IPS-15b (cell line): ENCODE data around the gene PIK3R5.

Experiments used
- H3K27me3 ChIP-seq: one replicate; pipeline ENCODE4 v1.6.1; 2013; ENCODE audit warnings: low read length; ENCODE audit not compliant: control insufficient read depth, insufficient read depth
- H3K36me3 ChIP-seq: one replicate; pipeline ENCODE4 v1.6.1; 2013; ENCODE audit warnings: low read length; ENCODE audit not compliant: control insufficient read depth, insufficient read depth
- H3K4me1 ChIP-seq: one replicate; pipeline ENCODE4 v1.6.1; 2013; ENCODE audit warnings: mild to moderate bottlenecking, low read length; ENCODE audit not compliant: control insufficient read depth, insufficient read depth
- H3K4me3 ChIP-seq: one replicate; pipeline ENCODE4 v1.5.1; 2013; ENCODE audit warnings: low read depth, low read length
- H3K9ac ChIP-seq: one replicate; pipeline ENCODE4 v1.6.1; 2013; ENCODE audit warnings: low read depth, mild to moderate bottlenecking, low read length
- H3K9me3 ChIP-seq: one replicate; pipeline ENCODE4 v1.6.1; 2013; ENCODE audit warnings: mild to moderate bottlenecking, low read length; ENCODE audit not compliant: control insufficient read depth, insufficient read depth

PIK3R5 gene

DNA sequence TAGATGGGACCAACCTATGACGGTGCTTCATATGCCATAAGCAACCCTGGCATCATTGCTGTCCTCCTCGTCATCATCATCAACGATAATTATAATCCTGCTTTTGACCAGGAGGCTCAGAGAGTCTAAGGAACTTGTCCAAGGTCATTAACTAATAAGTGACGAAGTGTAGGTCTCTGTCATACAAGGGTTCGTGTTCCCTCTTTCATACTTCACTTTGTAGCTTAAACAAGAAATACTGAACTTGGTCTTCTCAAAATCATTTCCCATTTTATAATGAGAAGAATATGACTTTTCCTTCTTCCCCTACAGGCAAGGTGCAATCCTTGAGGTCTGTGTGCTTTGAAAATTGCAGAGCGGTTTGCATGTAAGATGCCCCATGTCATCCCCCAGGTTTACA lies 66.9 kb downstream of the PIK3R5 start:
- Histone ChIP-seq H3K27me3 (no peaks in the 10 kb centered on the region), H3K36me3 (no peaks in the 10 kb centered on the region), H3K9me3 (no peaks in the 10 kb centered on the region), H3K4me3 (no peak overlapping the region), H3K4me1 (peaks cover 3% of the 10 kb centered on the region), H3K9ac (no peak overlapping the region)

DNA sequence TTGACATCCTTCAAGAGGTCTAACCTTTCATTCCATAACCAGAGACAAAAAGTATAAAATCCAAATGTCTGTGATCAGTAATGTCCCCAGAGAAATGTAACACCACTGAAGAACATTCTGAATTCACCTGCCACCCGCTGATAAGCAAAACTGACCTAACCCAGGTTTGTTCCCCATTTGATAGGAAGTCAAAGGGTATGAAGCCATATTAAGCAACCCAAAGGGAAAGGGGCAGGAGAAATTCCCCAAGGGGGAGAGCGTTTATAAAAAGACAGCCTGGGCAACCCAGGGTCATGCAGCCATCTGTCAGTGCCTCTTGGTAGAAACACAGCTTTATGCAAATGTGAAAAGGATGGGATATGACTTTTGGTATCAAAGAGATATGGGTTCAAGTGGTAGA lies 67.4 kb downstream of the PIK3R5 start:
- H3K4me3 ChIP-seq, result no peak overlapping the region
- no peaks in the 10 kb centered on the region for H3K36me3 ChIP-seq
- no peaks in the 10 kb centered on the region for H3K9me3 ChIP-seq
- H3K4me1 ChIP-seq, result peaks cover 3% of the 10 kb centered on the region
- no peak overlapping the region for H3K9ac ChIP-seq
- no peaks in the 10 kb centered on the region for H3K27me3 ChIP-seq

DNA sequence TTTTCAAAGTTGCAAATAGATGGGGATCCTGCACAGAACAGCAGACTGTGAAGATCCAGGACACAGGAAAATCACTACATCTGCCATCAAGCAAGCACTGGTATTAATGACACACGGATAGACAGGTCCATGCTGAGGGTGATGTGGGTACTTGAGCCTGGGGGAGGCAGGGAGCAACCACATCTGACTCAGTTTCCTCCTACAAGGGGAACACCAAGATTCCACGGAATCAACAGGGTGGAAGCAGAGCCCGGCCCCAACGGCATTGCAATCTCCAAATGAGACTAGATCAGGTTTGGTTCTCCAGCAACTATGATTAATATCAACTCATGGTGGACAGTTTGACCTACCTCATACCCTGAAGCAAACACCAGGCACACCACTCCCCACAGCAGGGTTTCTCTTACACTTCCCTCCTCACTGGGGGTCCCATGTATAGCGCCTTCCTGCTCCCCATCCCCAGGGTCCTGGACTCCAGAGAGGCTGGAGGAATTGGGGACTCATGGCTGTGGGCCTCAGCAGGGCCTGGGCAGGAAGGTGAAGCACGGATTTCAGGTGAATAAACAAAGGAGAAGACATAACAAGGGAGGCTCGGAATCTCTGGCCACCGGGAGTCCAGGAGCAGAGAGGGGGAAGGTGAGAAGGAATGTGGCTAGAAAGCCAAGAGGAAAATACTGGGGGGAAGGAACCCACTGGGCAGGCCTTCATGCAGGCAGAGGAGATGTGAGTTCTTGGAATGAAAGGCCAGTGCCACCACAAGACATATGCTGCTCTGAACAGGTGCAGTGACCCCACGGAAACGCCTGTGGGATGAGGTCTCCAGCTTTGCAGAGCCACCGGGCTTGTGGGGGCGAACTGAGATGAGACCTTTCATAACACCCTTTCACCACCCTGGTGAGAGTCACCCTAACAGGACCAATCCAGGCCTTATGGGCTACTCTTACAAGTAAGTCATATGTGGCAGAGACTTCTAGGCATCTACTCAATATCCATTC lies 68.6 kb downstream of the PIK3R5 start:
- no peaks in the 10 kb centered on the region for H3K9me3 ChIP-seq
- H3K4me3 ChIP-seq, result no peak overlapping the region
- H3K9ac ChIP-seq, result no peak overlapping the region
- H3K4me1 ChIP-seq, result peaks cover 3% of the 10 kb centered on the region
- no peaks in the 10 kb centered on the region for H3K36me3 ChIP-seq
- no peaks in the 10 kb centered on the region for H3K27me3 ChIP-seq

DNA sequence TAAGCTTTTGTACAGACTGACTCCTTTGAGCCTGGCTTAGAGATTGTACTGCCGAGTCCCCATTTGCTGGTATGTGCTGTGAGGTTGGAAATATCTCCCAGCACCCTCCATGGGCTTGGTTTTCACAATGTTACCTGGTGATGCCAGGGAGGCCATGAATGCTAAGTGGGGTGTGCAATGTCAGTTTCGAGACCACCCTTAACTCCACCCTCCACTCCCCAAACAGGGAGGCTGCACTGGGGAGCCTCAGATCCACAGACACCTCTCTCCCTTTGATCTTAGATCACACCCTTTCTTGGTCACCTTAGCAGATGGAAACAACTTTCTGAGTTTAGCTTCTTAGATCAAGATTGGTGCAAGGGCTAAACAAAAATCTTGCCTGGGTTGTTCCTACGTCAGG lies 69.4 kb downstream of the PIK3R5 start:
- H3K27me3 ChIP-seq, result no peaks in the 10 kb centered on the region
- no peak overlapping the region for H3K4me3 ChIP-seq
- H3K4me1 ChIP-seq, result peaks cover 3% of the 10 kb centered on the region
- no peaks in the 10 kb centered on the region for H3K9me3 ChIP-seq
- no peaks in the 10 kb centered on the region for H3K36me3 ChIP-seq
- H3K9ac ChIP-seq, result no peak overlapping the region

DNA sequence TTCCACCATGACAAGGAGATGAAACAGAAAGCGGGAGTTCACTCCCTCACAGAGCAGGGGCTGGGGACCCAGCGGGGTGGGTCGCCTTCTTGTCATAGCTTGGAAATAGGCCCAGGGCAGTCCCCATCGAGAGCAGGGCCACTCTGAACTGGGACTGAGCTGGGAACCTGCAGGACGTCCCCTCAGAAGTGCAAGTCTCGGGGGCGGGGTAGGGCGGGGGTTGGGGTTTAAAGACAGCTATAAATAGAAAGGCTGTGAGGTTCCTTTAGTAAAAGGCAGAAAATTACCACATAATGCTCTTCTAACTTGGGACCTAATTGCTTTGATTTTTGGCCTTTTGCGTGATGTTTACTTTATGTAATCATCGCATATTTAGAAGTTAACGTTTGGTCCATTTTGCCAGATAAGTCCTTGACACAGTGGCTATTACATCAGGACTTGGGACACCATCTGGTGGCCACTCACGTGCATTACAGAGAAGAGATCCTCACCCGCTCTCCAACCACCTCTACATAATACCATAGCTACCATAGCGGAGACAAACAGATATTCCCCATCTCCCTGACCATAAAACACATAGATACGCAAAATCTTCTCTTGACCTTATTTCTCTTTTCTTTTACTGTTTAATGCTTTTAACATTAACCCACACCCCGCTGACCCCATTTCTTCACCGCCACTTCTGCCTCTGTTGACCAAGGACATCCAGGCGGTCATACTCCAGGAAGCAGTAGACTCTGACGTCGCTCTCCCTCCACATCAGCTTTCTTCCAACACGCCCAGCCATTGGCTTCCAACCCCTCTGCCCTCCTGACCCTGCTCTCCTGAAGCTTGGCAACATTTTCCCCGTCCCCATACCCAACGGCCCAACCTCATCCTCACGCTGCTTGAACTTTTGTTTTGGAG lies 70.6 kb downstream of the PIK3R5 start:
- peak overlapping the region; percentile 51 for H3K4me3 ChIP-seq

DNA sequence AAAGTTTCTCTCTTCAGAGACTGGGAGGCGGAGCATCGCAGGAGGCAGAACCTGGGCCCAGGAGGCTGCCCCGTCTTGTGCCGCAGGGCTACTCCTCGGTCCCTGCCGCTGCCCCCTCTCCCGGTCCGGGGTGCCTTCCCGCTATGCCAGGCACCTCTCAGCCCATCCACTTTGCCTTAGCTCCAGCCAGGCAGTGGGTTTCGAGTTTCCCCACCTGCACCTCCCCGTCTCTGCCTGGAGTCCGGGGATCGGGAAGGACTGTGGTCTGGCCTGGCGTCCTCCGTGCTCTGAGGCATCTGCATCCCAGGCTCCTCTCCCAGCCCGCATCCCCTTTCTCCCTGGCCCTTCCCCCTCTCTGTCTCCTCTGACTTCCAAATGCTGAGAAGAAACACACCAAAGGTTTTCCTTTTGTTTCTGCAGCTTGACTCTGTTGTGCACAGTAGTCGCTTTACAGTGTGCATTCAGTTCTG lies 71.3 kb downstream of the PIK3R5 start:
- Histone ChIP-seq H3K27me3 (no peaks in the 10 kb centered on the region), H3K9me3 (no peaks in the 10 kb centered on the region), H3K9ac (peak overlapping the region; percentile 3), H3K4me1 (peaks cover 3% of the 10 kb centered on the region), H3K36me3 (no peaks in the 10 kb centered on the region), H3K4me3 (peak overlapping the region; percentile 51)

More for the DNA sequence above, 70.6 kb downstream of the PIK3R5 start:
- Histone ChIP-seq H3K27me3 (no peaks in the 10 kb centered on the region), H3K4me1 (peaks cover 3% of the 10 kb centered on the region), H3K9ac (no peak overlapping the region), H3K36me3 (no peaks in the 10 kb centered on the region), H3K9me3 (no peaks in the 10 kb centered on the region)

DNA sequence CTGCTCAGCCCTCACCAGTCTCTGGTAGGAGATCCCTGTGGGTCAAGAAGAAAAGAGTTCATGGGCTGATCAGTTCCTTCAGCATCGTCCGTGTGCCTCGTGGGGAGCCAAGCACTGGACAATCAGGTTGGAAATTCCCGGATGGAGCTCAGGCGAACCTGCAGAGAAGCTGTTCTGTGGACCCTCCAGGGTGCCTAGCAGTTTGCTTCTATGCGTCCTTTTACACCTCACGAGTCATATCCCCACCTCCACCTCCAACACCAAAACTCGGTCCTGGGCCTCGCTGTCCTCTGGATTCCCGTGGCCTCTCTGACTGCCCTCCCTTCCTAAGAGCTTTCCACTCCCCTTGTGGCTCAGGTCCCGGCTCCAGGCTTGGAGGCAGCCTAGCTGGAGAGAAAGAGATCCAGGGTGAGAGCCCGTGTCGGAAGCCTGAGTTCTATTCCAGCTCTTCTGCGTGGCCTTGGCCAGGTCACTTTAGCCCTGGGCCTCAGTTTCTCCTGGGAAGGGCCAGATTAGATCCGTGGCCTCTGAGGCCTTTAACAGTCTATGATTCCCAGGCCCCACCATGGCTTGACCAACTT lies 71.8 kb downstream of the PIK3R5 start:
- Histone ChIP-seq H3K27me3 (no peaks in the 10 kb centered on the region), H3K4me1 (peaks cover 4% of the 10 kb centered on the region), H3K36me3 (no peaks in the 10 kb centered on the region), H3K9ac (no peak overlapping the region), H3K9me3 (no peaks in the 10 kb centered on the region), H3K4me3 (peak overlapping the region; percentile 51)

DNA sequence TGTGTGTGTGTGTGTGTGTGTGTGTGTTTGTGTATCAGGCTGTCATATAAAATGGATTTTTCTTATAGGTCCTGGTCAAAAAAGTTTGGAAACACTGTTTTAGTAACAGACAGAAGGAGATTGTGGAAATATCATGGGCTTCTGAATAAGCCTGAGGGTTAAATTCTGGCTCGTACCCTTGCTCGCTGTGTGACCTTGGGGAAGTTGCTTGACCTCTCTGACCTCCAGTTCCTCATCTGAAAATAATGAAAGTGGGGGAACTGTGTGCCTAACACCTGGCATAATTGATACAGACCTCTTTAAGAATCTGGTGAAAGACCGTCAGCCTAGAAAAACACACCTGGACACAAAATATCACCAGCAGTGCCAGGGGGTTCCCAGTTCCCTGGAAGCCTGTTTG lies 72.4 kb downstream of the PIK3R5 start:
- Histone ChIP-seq H3K9me3 (no peaks in the 10 kb centered on the region), H3K4me3 (no peak overlapping the region), H3K4me1 (peaks cover 6% of the 10 kb centered on the region), H3K36me3 (no peaks in the 10 kb centered on the region), H3K27me3 (no peaks in the 10 kb centered on the region), H3K9ac (no peak overlapping the region)

DNA sequence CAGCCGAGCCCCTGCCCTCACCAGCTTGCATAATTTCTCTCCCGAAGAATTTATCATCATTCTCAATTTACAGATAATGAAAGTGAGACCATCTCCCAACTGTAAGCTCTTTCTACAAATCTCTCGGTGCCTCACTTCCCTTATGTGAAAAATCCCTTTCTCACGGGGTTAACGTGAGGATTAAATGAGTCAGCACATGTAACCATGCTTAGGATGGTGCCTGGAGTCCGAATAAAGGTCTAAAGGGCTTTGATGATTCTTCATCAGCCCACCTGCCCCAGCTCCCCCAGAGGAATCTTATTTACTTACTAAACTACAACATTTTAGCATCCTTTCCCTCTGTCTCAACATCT lies 73.2 kb downstream of the PIK3R5 start:
- H3K9ac ChIP-seq, result no peak overlapping the region
- H3K9me3 ChIP-seq, result no peaks in the 10 kb centered on the region
- H3K4me3 ChIP-seq, result no peak overlapping the region
- H3K4me1 ChIP-seq, result peaks cover 6% of the 10 kb centered on the region
- no peaks in the 10 kb centered on the region for H3K36me3 ChIP-seq
- H3K27me3 ChIP-seq, result no peaks in the 10 kb centered on the region

DNA sequence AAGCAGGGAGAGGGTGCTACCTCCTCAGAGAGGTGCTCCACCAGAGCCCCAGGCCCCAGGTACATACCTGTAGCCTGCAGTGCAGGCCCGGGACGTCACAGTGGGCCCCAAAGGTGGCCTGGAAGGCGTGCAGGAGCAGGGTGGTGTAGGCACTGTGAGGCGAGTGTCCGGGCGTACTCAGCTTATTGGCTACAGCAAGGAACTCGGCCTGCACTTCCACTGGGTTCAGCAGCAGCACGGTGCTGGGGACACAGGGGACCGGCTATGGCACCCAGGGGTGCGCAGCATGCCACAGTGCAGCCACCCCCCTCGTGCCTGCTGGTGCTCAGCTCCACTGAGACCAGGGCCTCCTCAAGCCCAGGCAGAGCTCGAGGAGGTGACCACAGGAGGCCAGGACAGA lies 74.8 kb downstream of the PIK3R5 start:
- no peak overlapping the region for H3K9ac ChIP-seq
- H3K36me3 ChIP-seq, result no peaks in the 10 kb centered on the region
- no peaks in the 10 kb centered on the region for H3K27me3 ChIP-seq
- no peak overlapping the region for H3K4me3 ChIP-seq
- peaks cover 6% of the 10 kb centered on the region for H3K4me1 ChIP-seq
- no peaks in the 10 kb centered on the region for H3K9me3 ChIP-seq

DNA sequence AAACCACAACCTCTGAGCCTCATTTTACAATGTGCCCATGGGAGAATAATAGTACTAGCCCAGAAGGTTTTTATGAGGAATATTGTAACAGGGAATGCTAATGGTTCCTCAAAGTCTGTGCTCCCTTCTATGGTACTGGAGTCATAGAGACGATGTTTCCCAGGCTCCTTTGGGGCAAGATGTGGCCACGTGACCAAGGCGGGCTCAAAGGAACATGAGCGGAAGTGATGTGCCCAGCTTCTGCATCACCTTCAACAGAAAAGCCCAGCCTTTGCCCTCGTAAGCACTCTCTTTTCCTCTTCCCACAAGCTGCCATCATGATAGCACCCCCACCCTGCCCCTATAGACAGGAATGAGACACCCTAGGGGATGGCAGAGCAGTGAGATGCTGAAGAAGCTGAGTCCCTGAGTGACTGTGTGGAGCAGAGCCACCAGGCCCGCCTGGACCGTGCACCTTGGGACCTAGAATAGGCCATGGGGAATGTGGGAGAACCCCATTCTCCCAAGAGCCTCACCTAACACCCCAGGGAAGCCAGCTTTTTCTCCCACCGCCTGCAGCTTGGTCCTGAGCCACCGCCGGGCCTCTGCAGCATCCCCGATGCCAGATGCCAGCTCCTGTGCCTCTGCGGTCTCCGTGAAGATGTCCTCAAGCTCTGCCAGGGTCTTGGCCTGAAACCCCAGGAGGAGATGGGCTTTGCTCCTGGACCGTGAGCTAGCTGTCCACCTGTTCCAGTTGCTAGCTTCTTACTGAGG lies 75.9 kb downstream of the PIK3R5 start:
- Histone ChIP-seq H3K36me3 (no peaks in the 10 kb centered on the region), H3K4me1 (peaks cover 6% of the 10 kb centered on the region), H3K9ac (no peak overlapping the region), H3K27me3 (no peaks in the 10 kb centered on the region), H3K9me3 (no peaks in the 10 kb centered on the region), H3K4me3 (no peak overlapping the region)
